B cell (primary cell): ENCODE results near the gene RAP1GAP2. TPM values are rescaled to one million over a fixed set of nuclear protein-coding genes. Genes with fewer than 3 reads are reported as not detected.

Experiments used
- ATAC-seq: fragments of 200-7000 bp; cut with Tn5 transposase; one replicate; pipeline ENCODE4 v1.10.0; 2021; ENCODE audit warnings: low read depth, mild to moderate bottlenecking, moderate number of reproducible peaks, moderate library complexity
- CTCF ChIA-PET: fragments of 350-600 bp; sonication (Branson Sonifier 250); formaldehyde crosslinking; loops from one replicate; lab custom pipeline; 2021; ENCODE audit warnings: antibody characterized with exemption, inconsistent platforms; lab: Charles Lee
- POLR2A ChIA-PET: fragments of 350-600 bp; sonication (Branson Sonifier 250); formaldehyde crosslinking; loops from one replicate; lab custom pipeline; 2021; ENCODE audit warnings: antibody characterized with exemption; lab: Charles Lee
- DNase-seq: peaks from one replicate; pipeline ENCODE4 v3.0.0; 2013
- H2AFZ ChIP-seq: 2 replicates; pipeline ENCODE4 v1.6.1; 2012; ENCODE audit warnings: mild to moderate bottlenecking, low read depth, low read length; ENCODE audit not compliant: insufficient read depth, poor library complexity, severe bottlenecking
- H3K27ac ChIP-seq, 2 donors: 1 replicate in 1 of 2; 2 replicates in 1 of 2; pipeline ENCODE4 v1.5.1; 2012 to 2013; ENCODE audit warnings: low read length in 2 of 2, mild to moderate bottlenecking in 2 of 2, moderate library complexity in 1 of 2
- H3K27me3 ChIP-seq, 4 experiments: fragments of 200-600 bp in 1 of 4; sonication (generic) in 1 of 4; replicated peaks in 1 of 4; 1 replicate in 2 of 4; 2 replicates in 2 of 4; pipeline versions ENCODE4 v1.6.1 to v1.7.0; 2013 to 2016; ENCODE audit warnings: low read length in 3 of 4, mild to moderate bottlenecking in 2 of 4, mixed read lengths in 1 of 4, moderate library complexity in 1 of 4; ENCODE audit not compliant: insufficient read depth in 4 of 4, control insufficient read depth in 3 of 4; ENCODE audit errors: control extremely low read depth in 1 of 4
- H3K36me3 ChIP-seq, 2 experiments: replicated peaks in 1 of 2; 1 replicate in 1 of 2; 2 replicates in 1 of 2; pipeline versions ENCODE4 v1.6.1 to v1.7.1; 2013; ENCODE audit warnings: low read length in 1 of 2; ENCODE audit not compliant: insufficient read depth in 2 of 2, control insufficient read depth in 1 of 2; ENCODE audit errors: control extremely low read depth in 1 of 2, extremely low read depth in 1 of 2
- H3K4me1 ChIP-seq, 2 donors: fragments of 200-600 bp in 1 of 2; sonication (generic) in 1 of 2; 1 replicate in 1 of 2; 2 replicates in 1 of 2; pipeline versions ENCODE4 v1.5.1 to v1.6.1; 2013 to 2017; ENCODE audit warnings: low read length in 2 of 2; ENCODE audit not compliant: control insufficient read depth in 2 of 2, insufficient read depth in 2 of 2
- H3K4me2 ChIP-seq: replicated peaks from 2 replicates; pipeline ENCODE3; 2012; ENCODE audit warnings: mild to moderate bottlenecking, low read depth, low read length; ENCODE audit not compliant: poor library complexity, severe bottlenecking
- H3K4me3 ChIP-seq, 5 experiments: fragments of 200-600 bp in 1 of 5; sonication (generic) in 1 of 5; 1 replicate in 3 of 5; 2 replicates in 2 of 5; pipeline versions ENCODE4 v1.5.1 to v1.7.0; 2011 to 2016; ENCODE audit warnings: low read length in 4 of 5, mild to moderate bottlenecking in 4 of 5, low read depth in 2 of 5, control low read depth in 1 of 5, moderate library complexity in 1 of 5; ENCODE audit not compliant: insufficient read depth in 1 of 5; ENCODE audit errors: control extremely low read depth in 1 of 5, extremely low read depth in 1 of 5
- H3K79me2 ChIP-seq: fragments of 200-600 bp; sonication (generic); one replicate; pipeline ENCODE4 v1.6.0; 2016; ENCODE audit warnings: low read length; ENCODE audit not compliant: control insufficient read depth, insufficient read depth
- H3K9ac ChIP-seq: fragments of 200-600 bp; sonication (generic); 2 replicates; pipeline ENCODE4 v1.6.1; 2017; ENCODE audit warnings: mild to moderate bottlenecking, low read length, moderate library complexity
- H3K9me3 ChIP-seq, 3 donors: one replicate each; pipeline versions ENCODE4 v1.6.1 to v1.7.1; 2013; ENCODE audit warnings: low read length in 2 of 3; ENCODE audit not compliant: control insufficient read depth in 2 of 3, insufficient read depth in 1 of 3; ENCODE audit errors: control extremely low read depth in 1 of 3
- H4K20me1 ChIP-seq: 2 replicates; pipeline ENCODE4 v1.6.0; 2012; ENCODE audit warnings: mild to moderate bottlenecking, low read length; ENCODE audit not compliant: insufficient read depth, control insufficient read depth, poor library complexity, severe bottlenecking
- H3K27ac Mint-ChIP-seq: one replicate; pipeline ENCODE4 v1.8.0; 2021; ENCODE audit warnings: mixed read lengths
- H3K27me3 Mint-ChIP-seq: one replicate; pipeline ENCODE4 v1.8.0; 2021; ENCODE audit warnings: mixed read lengths
- H3K4me1 Mint-ChIP-seq: one replicate; pipeline ENCODE4 v1.8.0; 2021; ENCODE audit warnings: mixed read lengths
- H3K4me3 Mint-ChIP-seq: one replicate; pipeline ENCODE4 v1.8.0; 2021; ENCODE audit warnings: mixed read lengths
- H3K9me3 Mint-ChIP-seq: one replicate; pipeline ENCODE4 v1.8.0; 2022; ENCODE audit warnings: mixed read lengths; ENCODE audit not compliant: insufficient read depth
- EZH2 ChIP-seq: IDR thresholded peaks from 2 replicates; pipeline ENCODE4 v1.6.1; 2012; ENCODE audit warnings: borderline replicate concordance, low read depth, mild to moderate bottlenecking, moderate library complexity, low read length; ENCODE audit not compliant: insufficient read depth, poor library complexity, severe bottlenecking
- WGBS: methylation state at CpG from one replicate; pipeline ENCODE4 v1.1.5; 2013; ENCODE audit warnings: missing lambda C conversion rate; ENCODE audit not compliant: insufficient coverage; 5-methylcytosine and 5-hydroxymethylcytosine counted together
- intact Hi-C: fragments of 100-400 bp; cut with micrococcal nuclease; formaldehyde crosslinking; loops from one replicate; pipeline ENCODE4 v1.10.0; 2022
- polyA plus RNA-seq: library from polyadenylated mRNA; depleted of rRNA; stranded (reverse); fragments of >200 nt; gene quantifications from 2 replicates; pipeline ENCODE4 v1.2.3, GENCODE V29; 2012
- total RNA-seq, 2 donors: library from RNA; stranded (reverse); fragments of 120-200 nt in 1 of 2; gene quantifications; 1 replicate in 1 of 2; 2 replicates in 1 of 2; pipeline versions ENCODE4 v1.2.3 to v1.2.4, GENCODE V29; 2013 to 2022
- TF ChIP-seq, protein P1 (sequence below): fragments of 200-600 bp; IDR thresholded peaks from one replicate; pipeline ENCODE4 v1.8.0; 2022; ENCODE audit warnings: antibody characterized with exemption, mild to moderate bottlenecking

Gene RAP1GAP2
- total and polyA plus RNA-seq, 2 donors (not counting 1 experiment from before 2014, with no cell fraction given) = 14.9 to 16.4 TPM

DNA sequence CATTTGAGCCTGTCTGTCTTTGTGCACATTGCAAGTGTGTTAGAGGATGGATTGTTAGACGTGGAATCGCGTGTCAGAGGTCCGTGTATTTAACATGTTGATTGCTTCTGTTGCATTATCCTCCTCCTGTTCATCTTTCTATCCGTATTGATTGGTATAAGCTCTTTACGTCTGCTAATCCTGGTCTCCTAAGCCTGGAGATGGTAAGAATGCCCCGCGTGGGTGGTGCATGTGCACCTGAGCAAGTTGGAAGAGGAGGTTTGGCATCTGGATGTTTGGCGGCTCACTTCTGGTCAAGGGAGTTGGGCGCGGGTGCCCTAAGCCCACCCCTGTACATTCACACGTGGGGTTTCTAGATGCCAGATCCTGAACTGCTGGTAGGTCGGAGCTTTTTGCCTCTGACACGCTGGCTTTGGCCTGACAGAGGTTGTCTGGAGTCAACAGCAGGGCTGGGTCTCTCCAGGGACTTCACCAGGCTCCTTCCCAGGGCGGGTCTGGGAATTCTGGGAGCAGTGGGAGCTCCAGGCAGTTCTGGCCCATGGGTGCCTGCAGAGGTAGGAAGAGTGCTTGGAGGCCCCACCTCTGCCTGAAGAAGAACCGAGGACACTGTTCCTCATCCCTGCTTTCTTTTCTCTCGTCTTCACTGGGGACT is 159.8 kb downstream of the RAP1GAP2 start:
- TF ChIP-seq, protein P1, sequence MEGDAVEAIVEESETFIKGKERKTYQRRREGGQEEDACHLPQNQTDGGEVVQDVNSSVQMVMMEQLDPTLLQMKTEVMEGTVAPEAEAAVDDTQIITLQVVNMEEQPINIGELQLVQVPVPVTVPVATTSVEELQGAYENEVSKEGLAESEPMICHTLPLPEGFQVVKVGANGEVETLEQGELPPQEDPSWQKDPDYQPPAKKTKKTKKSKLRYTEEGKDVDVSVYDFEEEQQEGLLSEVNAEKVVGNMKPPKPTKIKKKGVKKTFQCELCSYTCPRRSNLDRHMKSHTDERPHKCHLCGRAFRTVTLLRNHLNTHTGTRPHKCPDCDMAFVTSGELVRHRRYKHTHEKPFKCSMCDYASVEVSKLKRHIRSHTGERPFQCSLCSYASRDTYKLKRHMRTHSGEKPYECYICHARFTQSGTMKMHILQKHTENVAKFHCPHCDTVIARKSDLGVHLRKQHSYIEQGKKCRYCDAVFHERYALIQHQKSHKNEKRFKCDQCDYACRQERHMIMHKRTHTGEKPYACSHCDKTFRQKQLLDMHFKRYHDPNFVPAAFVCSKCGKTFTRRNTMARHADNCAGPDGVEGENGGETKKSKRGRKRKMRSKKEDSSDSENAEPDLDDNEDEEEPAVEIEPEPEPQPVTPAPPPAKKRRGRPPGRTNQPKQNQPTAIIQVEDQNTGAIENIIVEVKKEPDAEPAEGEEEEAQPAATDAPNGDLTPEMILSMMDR = no peak
- TF ChIP-seq EZH2 = no peak
- Histone ChIP-seq H4K20me1 (peaks cover 23% of the 10 kb centered on the region), H3K79me2 (peaks cover 11% of the 10 kb centered on the region), H2AFZ (no peak overlapping the region), H3K27me3 (peaks cover 0 to 9% (median 0%) of the 10 kb centered on the region in 4 experiments), H3K4me3 (no peak overlapping the region), H3K36me3 (no peaks in the 10 kb centered on the region), H3K9ac (no peak overlapping the region), H3K9me3 (no peaks in the 10 kb centered on the region), H3K4me2 (no peak overlapping the region), H3K4me1 (peaks cover 11 to 12% of the 10 kb centered on the region in 2 donors), H3K27ac (no peak overlapping the region)
- ChIA-PET CTCF (interaction anchor here (2.0 kb wide), 1 partner anchor 48 kb away, joined by 6 read pairs; no protein-coding TSS in a partner anchor), POLR2A (interaction anchor here (0.5 to 0.6 kb wide), 2 partner anchors 48 to 1055 kb away, joined by 3 to 4 read pairs; no protein-coding TSS in a partner anchor)
- Mint-ChIP-seq H3K9me3 (no peaks in the 10 kb centered on the region), H3K4me1 (peaks cover 17% of the 10 kb centered on the region), H3K4me3 (no peak overlapping the region), H3K27ac (no peak overlapping the region), H3K27me3 (peaks cover 8% of the 10 kb centered on the region)
- WGBS = 94% methylated on average over 11 of the region's 17 CpGs
- no peak for DNase-seq
- ATAC-seq = no peak
- intact Hi-C loops = no loop called here

DNA sequence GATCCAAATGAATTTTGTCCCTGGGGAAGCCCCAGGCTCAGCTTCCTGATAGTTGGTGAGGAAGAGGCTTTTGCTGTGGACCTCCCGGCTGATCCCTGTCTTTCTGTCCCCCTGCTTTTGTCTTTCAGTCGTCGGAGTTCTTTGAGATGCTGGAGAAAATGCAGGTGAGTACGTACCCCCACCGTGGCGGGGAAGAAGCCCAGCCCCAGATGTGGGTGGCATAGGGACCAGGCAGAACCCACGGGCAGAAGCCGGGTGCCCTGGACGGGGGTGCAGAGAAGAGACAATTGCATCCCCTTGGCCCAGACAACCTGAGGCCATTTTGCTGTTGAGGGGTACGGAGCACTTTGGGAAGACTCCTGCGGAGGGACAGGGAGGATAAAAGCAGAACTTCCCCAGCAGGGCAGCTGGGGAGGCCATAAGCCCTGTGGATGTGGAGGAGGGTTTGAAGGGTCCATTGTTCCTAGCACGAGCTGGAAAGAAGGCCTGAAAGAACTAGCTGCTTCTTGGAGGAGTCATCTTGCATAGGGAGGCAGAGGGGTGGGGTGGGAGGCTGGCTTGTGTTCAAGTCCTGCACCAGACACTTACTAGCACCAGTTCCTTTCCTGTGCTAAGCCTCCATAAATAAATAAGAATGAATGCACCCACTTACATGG is 161.5 kb downstream of the RAP1GAP2 start:
- ChIA-PET CTCF (interaction anchor here (1.0 to 1.4 kb wide), 2 partner anchors 27 to 55 kb away, joined by 3 to 5 read pairs; no protein-coding TSS in a partner anchor), POLR2A (no interaction called here)
- Histone ChIP-seq H3K27ac (no peak overlapping the region), H3K4me3 (no peak overlapping the region), H2AFZ (no peak overlapping the region), H3K9ac (no peak overlapping the region), H3K36me3 (no peaks in the 10 kb centered on the region), H3K4me1 (peaks cover 11 to 12% of the 10 kb centered on the region in 2 donors), H3K79me2 (peaks cover 11% of the 10 kb centered on the region), H3K9me3 (no peaks in the 10 kb centered on the region), H3K4me2 (no peak overlapping the region), H4K20me1 (peaks cover 23% of the 10 kb centered on the region), H3K27me3 (peaks cover 0 to 9% (median 0%) of the 10 kb centered on the region in 4 experiments)
- 96% methylated on average over 12 of the region's 12 CpGs for WGBS
- Mint-ChIP-seq H3K27me3 (peaks cover 8% of the 10 kb centered on the region), H3K27ac (no peak overlapping the region), H3K4me3 (no peak overlapping the region), H3K9me3 (no peaks in the 10 kb centered on the region), H3K4me1 (peaks cover 15% of the 10 kb centered on the region)
- TF ChIP-seq EZH2 = no peak
- TF ChIP-seq, protein P1 = no peak
- DNase-seq = no peak
- no peak for ATAC-seq
- intact Hi-C loops = no loop called here
